WTC11 (cell line): ENCODE data around the gene LGALS12. TPM values are rescaled to one million over a fixed set of nuclear protein-coding genes. Genes with fewer than 3 reads are reported as not detected.

Experiments used
- ATAC-seq: fragments of 200-7000 bp; cut with Tn5 transposase; 2 replicates; pipeline ENCODE4 v1.10.0; 2021; ENCODE audit warnings: mild to moderate bottlenecking, moderate library complexity
- CTCF ChIA-PET: fragments of 300-600 bp; sonication (Branson Sonifier 250); formaldehyde crosslinking; loops from one replicate; lab custom pipeline; 2021; ENCODE audit warnings: antibody characterized with exemption; lab: Charles Lee
- POLR2A ChIA-PET: fragments of 350-600 bp; sonication (Branson Sonifier 250); formaldehyde crosslinking; loops from one replicate; lab custom pipeline; 2021; ENCODE audit warnings: antibody characterized with exemption; lab: Charles Lee
- DNase-seq: peaks from one replicate; pipeline ENCODE4 v3.0.0; 2021; ENCODE audit warnings: low spot score
- H3K27ac Mint-ChIP-seq: 2 replicates; pipeline ENCODE4 v1.8.0; 2021; ENCODE audit warnings: mixed read lengths
- H3K27me3 Mint-ChIP-seq: 2 replicates; pipeline ENCODE4 v1.8.0; 2021; ENCODE audit warnings: low read depth, mild to moderate bottlenecking, moderate library complexity, mixed read lengths
- H3K36me3 Mint-ChIP-seq: 2 replicates; pipeline ENCODE4 v1.8.0; 2021; ENCODE audit warnings: mixed read lengths
- H3K4me1 Mint-ChIP-seq: 2 replicates; pipeline ENCODE4 v1.8.0; 2022; ENCODE audit warnings: mixed read lengths
- H3K4me3 Mint-ChIP-seq: 2 replicates; pipeline ENCODE4 v1.8.0; 2021; ENCODE audit warnings: mild to moderate bottlenecking, moderate library complexity, mixed read lengths
- H3K9me3 Mint-ChIP-seq: 2 replicates; pipeline ENCODE4 v1.8.0; 2021; ENCODE audit warnings: mixed read lengths
- ETV6 ChIP-seq: sonication (generic); formaldehyde crosslinking; IDR thresholded peaks from 2 replicates; pipeline ENCODE4 v1.8.1; 2022; ENCODE audit warnings: mild to moderate bottlenecking, missing genetic modification reagents
- FOXJ3 ChIP-seq: sonication (generic); formaldehyde crosslinking; IDR thresholded peaks from 2 replicates; pipeline ENCODE4 v1.9.0; 2021; ENCODE audit warnings: missing genetic modification reagents, mild to moderate bottlenecking, borderline replicate concordance
- IRF2 ChIP-seq: sonication (generic); formaldehyde crosslinking; IDR thresholded peaks from 2 replicates; pipeline ENCODE4 v1.8.0; 2022; ENCODE audit warnings: low read depth, missing genetic modification reagents, borderline replicate concordance
- KAT7 ChIP-seq: sonication (generic); formaldehyde crosslinking; IDR thresholded peaks from 2 replicates; pipeline ENCODE4 v1.8.1; 2023; ENCODE audit warnings: missing genetic modification reagents, mild to moderate bottlenecking, borderline replicate concordance
- RORB ChIP-seq: fragments of 250-450 bp; sonication (Bioruptor Pico); IDR thresholded peaks from 2 replicates; pipeline ENCODE4 v1.9.0; 2021; ENCODE audit warnings: mild to moderate bottlenecking
- SP1 ChIP-seq: sonication (generic); formaldehyde crosslinking; conservative IDR thresholded peaks from 2 replicates; pipeline ENCODE4 v1.8.1; 2022; ENCODE audit warnings: missing genetic modification reagents
- ZNF121 ChIP-seq: sonication (generic); formaldehyde crosslinking; IDR thresholded peaks from 2 replicates; pipeline ENCODE4 v1.8.0; 2023; ENCODE audit warnings: missing genetic modification reagents
- ZNF263 ChIP-seq: sonication (generic); formaldehyde crosslinking; IDR thresholded peaks from 2 replicates; pipeline ENCODE4 v1.8.1; 2022; ENCODE audit warnings: low read depth, mild to moderate bottlenecking, moderate library complexity, missing genetic modification reagents
- ZNF396 ChIP-seq: fragments of 250-450 bp; sonication (Bioruptor Pico); IDR thresholded peaks from 2 replicates; pipeline ENCODE4 v1.8.0; 2021; ENCODE audit warnings: mild to moderate bottlenecking, moderate library complexity, borderline replicate concordance
- ZNF423 ChIP-seq: fragments of 250-450 bp; sonication (Bioruptor Pico); IDR thresholded peaks from 2 replicates; pipeline ENCODE4 v2.1.2; 2022; ENCODE audit warnings: mild to moderate bottlenecking, moderate library complexity
- total RNA-seq: library from RNA; stranded (reverse); gene quantifications from 3 replicates; pipeline ENCODE4 v1.2.3, GENCODE V29; 2021
- TF ChIP-seq, protein P1 (sequence below): fragments of 250-450 bp; sonication (Bioruptor Pico); IDR thresholded peaks from 2 replicates; pipeline ENCODE4 v1.9.0; 2021; ENCODE audit warnings: mild to moderate bottlenecking, borderline replicate concordance
- TF ChIP-seq, protein P2 (sequence below): fragments of 250-450 bp; sonication (Bioruptor Pico); IDR thresholded peaks from 2 replicates; pipeline ENCODE4 v1.9.0; 2021; ENCODE audit warnings: moderate library complexity, mild to moderate bottlenecking, inconsistent platforms, borderline replicate concordance
- TF ChIP-seq, protein P3 (sequence below): sonication (generic); formaldehyde crosslinking; IDR thresholded peaks from 2 replicates; pipeline ENCODE4 v1.8.1; 2023; ENCODE audit warnings: mild to moderate bottlenecking, missing genetic modification reagents
- TF ChIP-seq, protein P4 (sequence below): sonication (generic); formaldehyde crosslinking; IDR thresholded peaks from 2 replicates; pipeline ENCODE4 v1.8.0; 2022; ENCODE audit warnings: mild to moderate bottlenecking, missing genetic modification reagents
- TF ChIP-seq, protein P5 (sequence below): sonication (generic); formaldehyde crosslinking; conservative IDR thresholded peaks from 2 replicates; pipeline ENCODE4 v1.8.1; 2023; ENCODE audit warnings: mild to moderate bottlenecking, low read depth, missing genetic modification reagents, moderate library complexity
- TF ChIP-seq, protein P6 (sequence below): sonication (generic); formaldehyde crosslinking; IDR thresholded peaks from 2 replicates; pipeline ENCODE4 v1.8.1; 2023; ENCODE audit warnings: mild to moderate bottlenecking, moderate library complexity, missing genetic modification reagents
- TF ChIP-seq, protein P7 (sequence below): fragments of 250-450 bp; sonication (Bioruptor Pico); conservative IDR thresholded peaks from 2 replicates; pipeline ENCODE4 v1.9.0; 2021; ENCODE audit warnings: mild to moderate bottlenecking

The LGALS12 gene
- total RNA-seq, 1 experiment from 2014 or later = 1.4 TPM

DNA sequence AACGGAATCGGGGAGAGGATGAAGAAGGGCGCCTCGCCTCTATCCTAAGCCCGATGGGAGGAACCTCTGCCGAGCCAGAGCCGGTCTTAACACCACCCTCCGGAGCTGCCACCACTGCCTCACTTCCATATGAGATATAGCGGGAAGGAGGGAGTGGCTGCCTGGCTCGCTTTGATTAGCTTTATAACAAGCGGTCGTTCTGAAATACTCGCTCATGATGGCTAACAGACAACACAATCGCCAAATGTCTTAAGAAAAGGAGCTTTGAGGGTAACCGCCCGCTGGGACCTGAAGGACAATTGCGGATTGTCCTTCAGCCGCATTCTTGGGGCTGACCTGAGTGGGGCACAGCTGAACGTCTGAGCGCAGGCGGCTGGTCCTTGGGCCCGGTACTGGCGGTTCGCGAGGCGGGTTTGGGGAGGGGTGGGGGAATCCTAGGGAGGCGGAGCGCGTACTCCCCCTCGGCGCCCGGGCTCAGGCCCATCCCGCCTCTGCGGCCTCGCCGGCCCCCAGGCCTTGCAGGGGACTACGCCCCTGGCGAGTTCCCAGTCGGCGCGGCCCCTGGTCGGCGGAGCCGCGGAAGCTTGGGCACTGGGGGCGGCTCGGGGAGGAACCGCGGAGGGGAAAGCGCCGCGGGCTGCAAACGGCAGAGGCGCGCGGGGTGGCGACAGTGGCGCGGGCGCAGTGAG is 15.2 kb upstream of the LGALS12 start, which contains the start of gene PLAAT5 (continued):
- TF ChIP-seq RORB (CRISPR knock-in tag) (no peak), ZNF423 (CRISPR knock-in tag) (peak; percentile 54; the same call in 1 of the 2 replicates), IRF2 (CRISPR knock-in tag) (no peak), KAT7 (CRISPR knock-in tag) (0 out of 2 replicates have a peak, but pooled peaks have one; percentile 67), FOXJ3 (no peak)
- TF ChIP-seq, protein P1, sequence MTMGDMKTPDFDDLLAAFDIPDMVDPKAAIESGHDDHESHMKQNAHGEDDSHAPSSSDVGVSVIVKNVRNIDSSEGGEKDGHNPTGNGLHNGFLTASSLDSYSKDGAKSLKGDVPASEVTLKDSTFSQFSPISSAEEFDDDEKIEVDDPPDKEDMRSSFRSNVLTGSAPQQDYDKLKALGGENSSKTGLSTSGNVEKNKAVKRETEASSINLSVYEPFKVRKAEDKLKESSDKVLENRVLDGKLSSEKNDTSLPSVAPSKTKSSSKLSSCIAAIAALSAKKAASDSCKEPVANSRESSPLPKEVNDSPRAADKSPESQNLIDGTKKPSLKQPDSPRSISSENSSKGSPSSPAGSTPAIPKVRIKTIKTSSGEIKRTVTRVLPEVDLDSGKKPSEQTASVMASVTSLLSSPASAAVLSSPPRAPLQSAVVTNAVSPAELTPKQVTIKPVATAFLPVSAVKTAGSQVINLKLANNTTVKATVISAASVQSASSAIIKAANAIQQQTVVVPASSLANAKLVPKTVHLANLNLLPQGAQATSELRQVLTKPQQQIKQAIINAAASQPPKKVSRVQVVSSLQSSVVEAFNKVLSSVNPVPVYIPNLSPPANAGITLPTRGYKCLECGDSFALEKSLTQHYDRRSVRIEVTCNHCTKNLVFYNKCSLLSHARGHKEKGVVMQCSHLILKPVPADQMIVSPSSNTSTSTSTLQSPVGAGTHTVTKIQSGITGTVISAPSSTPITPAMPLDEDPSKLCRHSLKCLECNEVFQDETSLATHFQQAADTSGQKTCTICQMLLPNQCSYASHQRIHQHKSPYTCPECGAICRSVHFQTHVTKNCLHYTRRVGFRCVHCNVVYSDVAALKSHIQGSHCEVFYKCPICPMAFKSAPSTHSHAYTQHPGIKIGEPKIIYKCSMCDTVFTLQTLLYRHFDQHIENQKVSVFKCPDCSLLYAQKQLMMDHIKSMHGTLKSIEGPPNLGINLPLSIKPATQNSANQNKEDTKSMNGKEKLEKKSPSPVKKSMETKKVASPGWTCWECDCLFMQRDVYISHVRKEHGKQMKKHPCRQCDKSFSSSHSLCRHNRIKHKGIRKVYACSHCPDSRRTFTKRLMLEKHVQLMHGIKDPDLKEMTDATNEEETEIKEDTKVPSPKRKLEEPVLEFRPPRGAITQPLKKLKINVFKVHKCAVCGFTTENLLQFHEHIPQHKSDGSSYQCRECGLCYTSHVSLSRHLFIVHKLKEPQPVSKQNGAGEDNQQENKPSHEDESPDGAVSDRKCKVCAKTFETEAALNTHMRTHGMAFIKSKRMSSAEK (CRISPR knock-in tag) = no peak
- TF ChIP-seq, protein P2, sequence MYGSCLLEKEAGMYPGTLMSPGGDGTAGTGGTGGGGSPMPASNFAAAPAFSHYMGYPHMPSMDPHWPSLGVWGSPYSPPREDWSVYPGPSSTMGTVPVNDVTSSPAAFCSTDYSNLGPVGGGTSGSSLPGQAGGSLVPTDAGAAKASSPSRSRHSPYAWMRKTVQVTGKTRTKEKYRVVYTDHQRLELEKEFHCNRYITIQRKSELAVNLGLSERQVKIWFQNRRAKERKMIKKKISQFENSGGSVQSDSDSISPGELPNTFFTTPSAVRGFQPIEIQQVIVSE (CRISPR knock-in tag) = no peak
- TF ChIP-seq, protein P3, sequence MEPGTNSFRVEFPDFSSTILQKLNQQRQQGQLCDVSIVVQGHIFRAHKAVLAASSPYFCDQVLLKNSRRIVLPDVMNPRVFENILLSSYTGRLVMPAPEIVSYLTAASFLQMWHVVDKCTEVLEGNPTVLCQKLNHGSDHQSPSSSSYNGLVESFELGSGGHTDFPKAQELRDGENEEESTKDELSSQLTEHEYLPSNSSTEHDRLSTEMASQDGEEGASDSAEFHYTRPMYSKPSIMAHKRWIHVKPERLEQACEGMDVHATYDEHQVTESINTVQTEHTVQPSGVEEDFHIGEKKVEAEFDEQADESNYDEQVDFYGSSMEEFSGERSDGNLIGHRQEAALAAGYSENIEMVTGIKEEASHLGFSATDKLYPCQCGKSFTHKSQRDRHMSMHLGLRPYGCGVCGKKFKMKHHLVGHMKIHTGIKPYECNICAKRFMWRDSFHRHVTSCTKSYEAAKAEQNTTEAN (CRISPR knock-in tag) = peak; percentile 22; the same call in 1 of the 2 replicates
- TF ChIP-seq, protein P4, sequence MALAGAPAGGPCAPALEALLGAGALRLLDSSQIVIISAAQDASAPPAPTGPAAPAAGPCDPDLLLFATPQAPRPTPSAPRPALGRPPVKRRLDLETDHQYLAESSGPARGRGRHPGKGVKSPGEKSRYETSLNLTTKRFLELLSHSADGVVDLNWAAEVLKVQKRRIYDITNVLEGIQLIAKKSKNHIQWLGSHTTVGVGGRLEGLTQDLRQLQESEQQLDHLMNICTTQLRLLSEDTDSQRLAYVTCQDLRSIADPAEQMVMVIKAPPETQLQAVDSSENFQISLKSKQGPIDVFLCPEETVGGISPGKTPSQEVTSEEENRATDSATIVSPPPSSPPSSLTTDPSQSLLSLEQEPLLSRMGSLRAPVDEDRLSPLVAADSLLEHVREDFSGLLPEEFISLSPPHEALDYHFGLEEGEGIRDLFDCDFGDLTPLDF (CRISPR knock-in tag) = no peak
- TF ChIP-seq, protein P5, sequence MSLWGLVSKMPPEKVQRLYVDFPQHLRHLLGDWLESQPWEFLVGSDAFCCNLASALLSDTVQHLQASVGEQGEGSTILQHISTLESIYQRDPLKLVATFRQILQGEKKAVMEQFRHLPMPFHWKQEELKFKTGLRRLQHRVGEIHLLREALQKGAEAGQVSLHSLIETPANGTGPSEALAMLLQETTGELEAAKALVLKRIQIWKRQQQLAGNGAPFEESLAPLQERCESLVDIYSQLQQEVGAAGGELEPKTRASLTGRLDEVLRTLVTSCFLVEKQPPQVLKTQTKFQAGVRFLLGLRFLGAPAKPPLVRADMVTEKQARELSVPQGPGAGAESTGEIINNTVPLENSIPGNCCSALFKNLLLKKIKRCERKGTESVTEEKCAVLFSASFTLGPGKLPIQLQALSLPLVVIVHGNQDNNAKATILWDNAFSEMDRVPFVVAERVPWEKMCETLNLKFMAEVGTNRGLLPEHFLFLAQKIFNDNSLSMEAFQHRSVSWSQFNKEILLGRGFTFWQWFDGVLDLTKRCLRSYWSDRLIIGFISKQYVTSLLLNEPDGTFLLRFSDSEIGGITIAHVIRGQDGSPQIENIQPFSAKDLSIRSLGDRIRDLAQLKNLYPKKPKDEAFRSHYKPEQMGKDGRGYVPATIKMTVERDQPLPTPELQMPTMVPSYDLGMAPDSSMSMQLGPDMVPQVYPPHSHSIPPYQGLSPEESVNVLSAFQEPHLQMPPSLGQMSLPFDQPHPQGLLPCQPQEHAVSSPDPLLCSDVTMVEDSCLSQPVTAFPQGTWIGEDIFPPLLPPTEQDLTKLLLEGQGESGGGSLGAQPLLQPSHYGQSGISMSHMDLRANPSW = no peak
- TF ChIP-seq, protein P6, sequence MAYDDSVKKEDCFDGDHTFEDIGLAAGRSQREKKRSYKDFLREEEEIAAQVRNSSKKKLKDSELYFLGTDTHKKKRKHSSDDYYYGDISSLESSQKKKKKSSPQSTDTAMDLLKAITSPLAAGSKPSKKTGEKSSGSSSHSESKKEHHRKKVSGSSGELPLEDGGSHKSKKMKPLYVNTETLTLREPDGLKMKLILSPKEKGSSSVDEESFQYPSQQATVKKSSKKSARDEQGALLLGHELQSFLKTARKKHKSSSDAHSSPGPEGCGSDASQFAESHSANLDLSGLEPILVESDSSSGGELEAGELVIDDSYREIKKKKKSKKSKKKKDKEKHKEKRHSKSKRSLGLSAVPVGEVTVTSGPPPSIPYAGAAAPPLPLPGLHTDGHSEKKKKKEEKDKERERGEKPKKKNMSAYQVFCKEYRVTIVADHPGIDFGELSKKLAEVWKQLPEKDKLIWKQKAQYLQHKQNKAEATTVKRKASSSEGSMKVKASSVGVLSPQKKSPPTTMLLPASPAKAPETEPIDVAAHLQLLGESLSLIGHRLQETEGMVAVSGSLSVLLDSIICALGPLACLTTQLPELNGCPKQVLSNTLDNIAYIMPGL = peak; percentile 84; the same call in 1 of the 2 replicates

DNA sequence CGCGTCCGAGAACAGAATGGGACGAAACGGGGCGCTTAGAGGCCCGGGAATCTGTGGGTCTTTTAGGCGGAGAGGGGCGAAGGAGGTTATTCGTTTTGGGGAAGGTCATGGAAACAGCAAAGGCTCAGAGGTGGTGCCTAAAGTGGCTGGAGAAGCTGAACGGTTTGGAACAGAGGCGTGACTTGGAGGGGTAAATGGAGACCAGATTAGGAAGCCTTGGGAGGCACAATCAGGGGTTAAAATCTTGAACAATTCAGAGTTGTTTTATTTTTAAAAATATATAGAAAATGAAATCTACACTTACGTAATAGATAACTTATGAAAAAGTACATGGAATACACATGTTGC is 14.7 kb upstream of the LGALS12 start:
- no peak for DNase-seq
- peaks cover 18% of the 10 kb centered on the region for H3K27me3 Mint-ChIP-seq
- H3K27ac Mint-ChIP-seq = peak overlapping the region; percentile 88
- TF ChIP-seq ETV6 (CRISPR knock-in tag) (no peak), ZNF121 (CRISPR knock-in tag) (no peak), ZNF396 (CRISPR knock-in tag) (no peak), ZNF263 (no peak), SP1 (no peak)
- TF ChIP-seq, protein P3 (CRISPR knock-in tag) = no peak
- TF ChIP-seq, protein P7, sequence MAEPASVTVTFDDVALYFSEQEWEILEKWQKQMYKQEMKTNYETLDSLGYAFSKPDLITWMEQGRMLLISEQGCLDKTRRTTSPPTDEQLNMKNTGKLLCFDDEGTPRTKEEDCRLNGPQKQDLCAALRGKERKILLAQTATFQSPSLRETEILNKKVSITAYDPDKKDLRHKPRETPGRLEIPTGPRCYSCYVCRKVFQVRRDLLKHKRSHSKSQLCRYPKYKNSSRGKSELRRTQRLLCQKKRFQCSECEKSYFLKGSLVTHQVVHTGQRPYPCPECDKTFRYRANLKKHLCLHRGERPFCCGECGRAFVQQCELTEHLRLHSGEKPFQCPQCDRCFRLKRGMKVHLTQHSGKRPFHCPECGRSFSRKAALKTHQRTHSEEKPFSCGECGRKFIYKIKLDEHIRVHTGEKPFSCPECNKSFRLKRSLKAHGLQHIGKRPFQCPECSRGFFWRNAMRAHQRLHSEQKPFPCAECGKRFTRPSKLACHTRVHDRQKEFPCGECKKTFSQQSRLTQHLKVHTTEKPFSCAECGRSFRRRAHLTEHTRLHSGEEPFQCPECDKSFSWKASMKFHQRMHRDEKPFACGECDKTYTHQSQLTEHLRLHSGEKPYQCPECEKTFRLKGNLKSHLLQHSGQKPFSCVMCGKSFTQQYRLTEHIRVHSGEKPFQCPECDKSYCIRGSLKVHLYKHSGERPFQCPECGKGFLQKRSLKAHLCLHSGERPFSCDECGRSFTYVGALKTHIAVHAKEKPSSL (CRISPR knock-in tag) = no peak
- ChIA-PET POLR2A (interaction anchor here (0.5 to 1.4 kb wide), 4 partner anchors 10 to 429 kb away, joined by 3 to 4 read pairs (median 3); no protein-coding TSS in a partner anchor), CTCF (interaction anchor here (1.6 to 4.5 kb wide), 6 partner anchors 12 to 147 kb away, joined by 5 to 46 read pairs (median 10); partner anchors contain the start of gene LGALS12)
- H3K4me3 Mint-ChIP-seq = peak overlapping the region; percentile 77
- H3K9me3 Mint-ChIP-seq = peaks cover 20% of the 10 kb centered on the region
- no peak for ATAC-seq
- H3K4me1 Mint-ChIP-seq = peaks cover 40% of the 10 kb centered on the region
- peaks cover 24% of the 10 kb centered on the region for H3K36me3 Mint-ChIP-seq
